Fibroblast of lung (primary cell): Measurements from ENCODE around the gene MGLL. TPM values are rescaled to one million over a fixed set of nuclear protein-coding genes. Genes with fewer than 3 reads are reported as not detected.

Experiments used
- DNase-seq, 2 donors: peaks; one replicate each; pipeline versions ENCODE4 v3.0.0 to v3.0.0-alpha.2; 2010; ENCODE audit warnings: low read depth in 2 of 2
- H2AFZ ChIP-seq: 2 replicates; pipeline ENCODE4 v1.5.1; 2012; ENCODE audit warnings: low read length, control low read depth, inconsistent platforms
- H3K27ac ChIP-seq: 2 replicates; pipeline ENCODE4 v1.5.1; 2011; ENCODE audit warnings: low read length, control low read depth; ENCODE audit not compliant: insufficient read depth
- H3K27me3 ChIP-seq: 2 replicates; pipeline ENCODE4 v1.5.1; 2011; ENCODE audit warnings: mild to moderate bottlenecking, low read length; ENCODE audit not compliant: control insufficient read depth, insufficient read depth
- H3K36me3 ChIP-seq: 2 replicates; pipeline ENCODE4 v1.5.1; 2011; ENCODE audit warnings: low read length; ENCODE audit not compliant: control insufficient read depth, insufficient read depth
- H3K4me1 ChIP-seq: 2 replicates; pipeline ENCODE4 v1.5.1; 2011; ENCODE audit warnings: low read length; ENCODE audit not compliant: control insufficient read depth, insufficient read depth; ENCODE audit errors: extremely low read depth
- H3K4me2 ChIP-seq: 2 replicates; pipeline ENCODE4 v1.5.1; 2011; ENCODE audit warnings: low read length, control low read depth; ENCODE audit not compliant: insufficient read depth; ENCODE audit errors: extremely low read depth
- H3K4me3 ChIP-seq, 4 experiments: fragments of 200-600 bp in 1 of 4; sonication (generic) in 1 of 4; replicated peaks in 1 of 4; 2 replicates each; pipeline ENCODE4 v1.5.1; 2011 to 2016; ENCODE audit warnings: low read length in 4 of 4, low read depth in 3 of 4, mild to moderate bottlenecking in 3 of 4, control low read depth in 2 of 4, inconsistent platforms in 1 of 4, mixed read lengths in 1 of 4; ENCODE audit not compliant: insufficient read depth in 1 of 4; ENCODE audit errors: control extremely low read depth in 1 of 4
- H3K79me2 ChIP-seq: 2 replicates; pipeline ENCODE4 v1.5.1; 2012; ENCODE audit warnings: mild to moderate bottlenecking, low read length, inconsistent platforms; ENCODE audit not compliant: control insufficient read depth, insufficient read depth
- H3K9ac ChIP-seq: 2 replicates; pipeline ENCODE4 v1.5.1; 2011; ENCODE audit warnings: mild to moderate bottlenecking, low read length, control low read depth; ENCODE audit not compliant: insufficient read depth
- H3K9me3 ChIP-seq: 2 replicates; pipeline ENCODE4 v1.5.1; 2012; ENCODE audit warnings: low read depth, low read length; ENCODE audit not compliant: control insufficient read depth, insufficient read depth
- H4K20me1 ChIP-seq: 2 replicates; pipeline ENCODE4 v1.5.1; 2011; ENCODE audit warnings: low read length; ENCODE audit not compliant: control insufficient read depth, insufficient read depth; ENCODE audit errors: extremely low read depth
- EZH2 ChIP-seq: IDR thresholded peaks from 2 replicates; pipeline ENCODE4 v1.5.1; 2012; ENCODE audit warnings: low read length, control low read depth, mild to moderate bottlenecking; ENCODE audit errors: missing control alignments
- polyA plus RNA-seq, 2 donors: library from polyadenylated mRNA; depleted of rRNA in 1 of 2; stranded (reverse) in 1 of 2; unstranded in 1 of 2; fragments of >200 nt; gene quantifications; 2 replicates each; pipeline ENCODE4 v1.2.1, GENCODE V29; 2011 to 2012; ENCODE audit warnings: missing spikeins in 1 of 2
- total RNA-seq: library from RNA; depleted of rRNA; stranded (reverse); fragments of >200 nt; gene quantifications from 2 replicates; pipeline ENCODE4 v1.2.1, GENCODE V29; 2014
- TF ChIP-seq, protein P1 (sequence below), 2 donors: IDR thresholded peaks in 1 of 2; conservative IDR thresholded peaks in 1 of 2; 1 replicate in 1 of 2; 2 replicates in 1 of 2; pipeline ENCODE4 v1.5.1; 2011 to 2012; ENCODE audit warnings: low read length in 2 of 2, control low read depth in 1 of 2, inconsistent platforms in 1 of 2, low read depth in 1 of 2, mild to moderate bottlenecking in 1 of 2

MGLL gene
- total and polyA plus RNA-seq, 2 donors (not counting 1 experiment from before 2014, with no cell fraction given): 60.1 to 122 TPM

DNA sequence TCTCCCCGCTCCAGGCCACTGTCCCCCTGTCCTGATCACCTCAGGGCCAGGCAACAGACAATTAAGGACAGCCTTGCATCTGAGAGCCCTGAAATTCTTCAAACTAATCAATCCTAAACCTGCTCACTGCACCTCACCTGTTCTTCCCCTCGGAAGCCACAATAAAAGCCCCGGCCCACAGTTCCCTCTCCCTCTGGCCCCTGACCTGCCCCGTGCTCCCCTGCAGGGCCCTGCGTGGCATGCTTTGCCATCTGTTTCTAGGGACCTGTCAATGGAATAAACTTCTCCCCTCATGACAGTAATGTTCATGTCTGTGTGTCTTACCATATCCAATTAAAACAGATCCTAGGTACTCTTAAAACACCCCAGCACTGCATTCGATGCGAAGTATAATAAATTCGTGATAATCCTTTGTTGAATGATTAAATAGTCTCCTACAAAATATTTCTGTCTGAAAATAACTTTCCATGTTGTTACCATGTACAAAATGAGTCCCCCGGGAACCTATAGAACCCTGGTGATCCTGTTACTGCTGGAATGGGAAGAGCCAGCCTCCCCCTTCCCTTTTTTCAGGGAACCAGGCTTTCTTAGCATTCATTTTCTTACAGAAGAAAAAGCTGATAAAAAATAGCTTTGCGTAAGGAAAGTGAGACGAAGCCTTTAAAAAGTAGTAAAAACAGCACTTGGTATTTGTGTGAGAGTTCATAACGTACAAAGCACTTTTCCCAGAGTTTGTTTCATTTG lies 90.6 kb downstream of the MGLL start:
- Histone ChIP-seq H2AFZ (no peak overlapping the region), H3K27ac (no peak overlapping the region), H3K79me2 (peaks cover 11% of the 10 kb centered on the region), H3K9ac (no peak overlapping the region), H3K4me1 (peaks cover 21% of the 10 kb centered on the region), H4K20me1 (no peaks in the 10 kb centered on the region), H3K36me3 (no peaks in the 10 kb centered on the region), H3K27me3 (no peaks in the 10 kb centered on the region), H3K4me3 (no peak overlapping the region), H3K9me3 (no peaks in the 10 kb centered on the region), H3K4me2 (no peak overlapping the region)
- no peak for TF ChIP-seq EZH2
- TF ChIP-seq, protein P1, sequence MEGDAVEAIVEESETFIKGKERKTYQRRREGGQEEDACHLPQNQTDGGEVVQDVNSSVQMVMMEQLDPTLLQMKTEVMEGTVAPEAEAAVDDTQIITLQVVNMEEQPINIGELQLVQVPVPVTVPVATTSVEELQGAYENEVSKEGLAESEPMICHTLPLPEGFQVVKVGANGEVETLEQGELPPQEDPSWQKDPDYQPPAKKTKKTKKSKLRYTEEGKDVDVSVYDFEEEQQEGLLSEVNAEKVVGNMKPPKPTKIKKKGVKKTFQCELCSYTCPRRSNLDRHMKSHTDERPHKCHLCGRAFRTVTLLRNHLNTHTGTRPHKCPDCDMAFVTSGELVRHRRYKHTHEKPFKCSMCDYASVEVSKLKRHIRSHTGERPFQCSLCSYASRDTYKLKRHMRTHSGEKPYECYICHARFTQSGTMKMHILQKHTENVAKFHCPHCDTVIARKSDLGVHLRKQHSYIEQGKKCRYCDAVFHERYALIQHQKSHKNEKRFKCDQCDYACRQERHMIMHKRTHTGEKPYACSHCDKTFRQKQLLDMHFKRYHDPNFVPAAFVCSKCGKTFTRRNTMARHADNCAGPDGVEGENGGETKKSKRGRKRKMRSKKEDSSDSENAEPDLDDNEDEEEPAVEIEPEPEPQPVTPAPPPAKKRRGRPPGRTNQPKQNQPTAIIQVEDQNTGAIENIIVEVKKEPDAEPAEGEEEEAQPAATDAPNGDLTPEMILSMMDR (conservative IDR thresholded peaks at IDR 0.05 in 1 of 2, IDR thresholded peaks at IDR 0.05 in 1 of 2; ENCODE audit: low read depth in 1 of 2, low read length in 2 of 2): no peak
- DNase-seq: no peak

DNA sequence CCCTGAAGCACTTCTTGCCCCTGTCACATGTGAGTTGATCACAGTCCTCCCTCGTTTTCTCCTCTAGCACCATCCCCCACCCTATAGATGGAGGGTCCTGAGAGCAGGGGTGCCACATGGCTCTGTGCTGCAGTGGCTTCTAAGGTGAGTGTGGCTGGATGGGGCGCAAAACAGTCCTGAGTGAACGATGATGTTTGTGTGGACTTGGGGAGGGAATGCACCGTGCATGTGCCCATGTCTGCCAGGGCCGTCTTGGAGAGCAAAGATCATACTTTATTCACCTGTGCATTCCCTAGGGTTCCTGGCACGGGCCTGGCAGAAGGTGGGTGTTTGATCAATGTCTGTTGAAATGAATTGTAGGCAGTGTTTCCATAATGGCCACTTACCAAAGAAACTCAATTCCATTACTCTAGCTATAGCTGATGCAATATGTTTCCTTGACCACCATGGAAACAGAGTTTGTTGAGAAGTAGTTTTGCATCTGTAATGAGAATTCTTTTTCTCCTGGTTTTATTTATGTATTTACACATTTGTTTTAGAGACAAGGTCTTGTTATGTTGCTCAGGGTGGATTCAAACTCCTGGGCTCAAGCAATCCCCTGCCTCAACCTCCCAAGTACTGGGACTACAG lies 91.5 kb downstream of the MGLL start:
- Histone ChIP-seq H3K4me2 (no peak overlapping the region), H3K9ac (no peak overlapping the region), H3K9me3 (no peaks in the 10 kb centered on the region), H4K20me1 (no peaks in the 10 kb centered on the region), H3K27me3 (no peaks in the 10 kb centered on the region), H3K4me1 (peaks cover 15% of the 10 kb centered on the region), H3K79me2 (peaks cover 11% of the 10 kb centered on the region), H3K4me3 (no peak overlapping the region), H3K27ac (no peak overlapping the region), H3K36me3 (no peaks in the 10 kb centered on the region), H2AFZ (no peak overlapping the region)
- TF ChIP-seq, protein P1 (conservative IDR thresholded peaks at IDR 0.05 in 1 of 2, IDR thresholded peaks at IDR 0.05 in 1 of 2; ENCODE audit: low read depth in 1 of 2, low read length in 2 of 2): no peak
- no peak for TF ChIP-seq EZH2
- DNase-seq: no peak

DNA sequence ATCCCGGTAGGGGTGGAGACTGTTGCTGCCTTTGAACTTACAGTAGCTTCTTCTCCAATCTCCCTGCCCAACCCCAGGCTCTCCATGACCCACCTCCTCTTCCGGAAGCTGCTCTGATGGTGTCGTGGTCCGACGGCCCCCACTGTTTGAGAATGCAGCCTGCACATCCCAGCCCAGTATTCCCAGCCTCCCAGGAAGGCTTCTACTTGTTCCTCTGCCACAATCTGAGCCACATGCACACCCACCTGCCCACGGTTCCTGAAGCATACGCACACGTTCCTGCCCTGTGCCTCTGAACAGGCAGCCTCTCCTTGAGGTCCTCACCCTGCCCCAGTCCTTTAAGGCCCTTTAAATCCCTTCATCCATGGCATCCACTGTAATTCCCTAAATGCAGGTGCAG lies 92.1 kb downstream of the MGLL start:
- Histone ChIP-seq H3K4me1 (peaks cover 9% of the 10 kb centered on the region), H3K27ac (no peak overlapping the region), H3K9me3 (no peaks in the 10 kb centered on the region), H3K79me2 (peaks cover 11% of the 10 kb centered on the region), H3K27me3 (no peaks in the 10 kb centered on the region), H3K4me3 (no peak overlapping the region), H2AFZ (no peak overlapping the region), H3K9ac (no peak overlapping the region), H4K20me1 (no peaks in the 10 kb centered on the region), H3K36me3 (no peaks in the 10 kb centered on the region), H3K4me2 (no peak overlapping the region)
- no peak for DNase-seq
- TF ChIP-seq, protein P1 (conservative IDR thresholded peaks at IDR 0.05 in 1 of 2, IDR thresholded peaks at IDR 0.05 in 1 of 2; ENCODE audit: low read depth in 1 of 2, low read length in 2 of 2): no peak
- TF ChIP-seq EZH2: no peak
